ENCODE results near the gene MMADHC.

DNA sequence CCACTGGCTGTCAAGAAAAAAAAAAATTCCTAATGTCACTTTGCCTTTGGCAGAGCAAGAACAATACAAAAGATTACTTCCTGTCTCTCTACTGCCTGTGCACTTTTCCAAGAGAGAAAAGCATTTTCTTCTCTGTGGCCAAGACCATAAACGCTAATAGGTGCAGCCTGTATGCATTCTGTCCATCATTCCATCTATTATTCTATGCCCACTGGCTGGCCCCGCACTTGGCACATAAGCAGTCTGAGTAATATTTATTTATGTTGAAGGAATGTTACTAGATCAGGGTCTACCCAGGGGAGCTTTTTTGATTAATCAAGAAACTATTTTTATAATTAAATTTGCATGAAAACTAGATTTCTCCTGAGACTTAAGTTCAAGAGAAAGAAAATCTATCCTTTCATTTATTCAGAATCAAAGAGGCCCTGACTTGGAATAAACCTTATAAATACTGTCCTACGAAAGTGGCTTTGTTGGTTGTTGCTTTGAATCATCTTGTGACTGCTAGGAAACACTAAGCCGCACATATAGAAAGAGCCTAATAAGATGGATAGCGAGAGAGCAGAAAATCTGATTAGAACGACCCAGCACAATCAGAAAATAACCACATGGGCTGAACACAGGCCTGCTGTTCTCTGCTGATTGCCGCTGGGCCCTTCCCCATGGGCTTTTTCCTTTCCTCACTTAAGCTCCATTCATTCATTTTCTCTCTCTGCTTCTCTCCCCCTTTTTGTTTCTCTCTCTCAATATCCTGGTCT, 59.4 kb downstream of the MMADHC start:
- no peak for TF ChIP-seq ZNF274 (IDR thresholded peaks at IDR 0.05; ENCODE audit: low read depth, low read length)
- no peak for TF ChIP-seq SUZ12 (IDR thresholded peaks at IDR 0.05; ENCODE audit: extremely low read depth, insufficient read depth, insufficient read length)
- TF ChIP-seq YY1 (IDR thresholded peaks at IDR 0.05; ENCODE audit: insufficient read depth, insufficient read length) = no peak
